ENCODE measurements around the gene PRCP.
"Not testable (repeated sequence)": the region's sequence is repeated elsewhere in the genome, so short reads cannot be mapped to it uniquely, and the experiment has no call there.

PRCP gene

DNA sequence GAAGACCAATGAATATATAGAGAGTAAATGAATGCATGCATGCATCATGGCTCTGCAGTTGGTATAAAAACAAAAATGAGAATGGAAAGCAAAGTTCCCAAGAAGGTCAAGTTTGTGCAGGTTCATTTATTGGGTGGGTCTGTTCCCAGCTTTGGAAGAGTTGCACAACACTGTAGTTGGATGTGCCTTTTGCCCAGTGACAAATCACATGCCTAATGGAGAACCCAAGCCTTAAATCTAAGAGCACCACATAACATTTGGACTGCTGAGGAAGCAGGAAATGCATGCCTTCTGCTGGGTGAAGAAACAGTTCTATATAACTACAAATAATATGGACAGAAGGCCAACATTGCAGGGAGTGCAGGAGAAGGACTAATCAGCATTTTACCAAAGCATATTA, 30.6 kb downstream of the PRCP start:
- DNase-seq: no peak

DNA sequence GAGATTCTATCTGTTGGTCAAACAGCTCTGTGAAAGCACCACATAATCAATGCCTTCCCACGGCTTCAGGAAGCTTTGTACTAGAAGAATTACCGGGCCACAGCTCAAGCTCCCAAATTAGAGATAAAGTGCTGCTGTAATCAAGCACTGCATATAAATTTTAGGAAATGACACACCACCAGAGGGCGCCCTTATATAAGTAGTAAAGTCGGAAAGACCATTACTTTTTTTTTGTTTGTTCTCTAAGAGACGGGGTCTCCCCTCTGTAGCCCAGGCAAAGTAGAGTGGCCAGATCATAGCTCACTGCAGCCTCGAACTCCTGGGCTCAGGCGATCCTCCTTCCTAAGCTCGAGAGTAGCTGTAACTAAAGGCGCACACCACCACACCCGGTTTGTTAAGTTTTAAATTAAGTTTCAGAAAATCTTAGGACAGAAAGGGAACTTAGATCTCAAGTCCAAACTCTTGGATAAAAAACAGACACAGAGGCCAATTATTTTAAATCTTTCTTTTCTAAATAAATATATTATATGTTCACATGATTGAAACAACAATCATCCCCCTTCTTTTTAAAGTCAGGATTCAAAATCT, 32.6 kb downstream of the PRCP start:
- DNase-seq: peak; percentile 41

DNA sequence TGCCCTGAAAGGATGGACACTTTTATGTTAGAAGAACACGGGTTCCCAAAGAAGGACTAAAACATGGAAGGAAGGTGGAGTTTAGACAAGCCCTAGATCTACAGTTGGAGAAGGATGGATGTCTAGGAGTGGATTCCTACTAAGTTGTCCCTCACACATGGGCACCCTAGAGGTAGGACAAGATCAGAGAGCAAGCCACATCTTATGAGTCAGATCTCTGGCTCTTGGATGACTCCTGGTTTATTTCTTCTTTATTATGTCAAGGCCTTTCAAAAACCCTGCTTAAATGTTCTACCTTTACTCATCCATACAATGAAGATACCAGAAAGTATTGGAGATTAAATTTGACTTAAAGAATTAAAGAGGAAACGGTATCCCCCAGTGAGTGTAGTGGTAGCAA, 34.4 kb downstream of the PRCP start:
- DNase-seq: no peak

DNA sequence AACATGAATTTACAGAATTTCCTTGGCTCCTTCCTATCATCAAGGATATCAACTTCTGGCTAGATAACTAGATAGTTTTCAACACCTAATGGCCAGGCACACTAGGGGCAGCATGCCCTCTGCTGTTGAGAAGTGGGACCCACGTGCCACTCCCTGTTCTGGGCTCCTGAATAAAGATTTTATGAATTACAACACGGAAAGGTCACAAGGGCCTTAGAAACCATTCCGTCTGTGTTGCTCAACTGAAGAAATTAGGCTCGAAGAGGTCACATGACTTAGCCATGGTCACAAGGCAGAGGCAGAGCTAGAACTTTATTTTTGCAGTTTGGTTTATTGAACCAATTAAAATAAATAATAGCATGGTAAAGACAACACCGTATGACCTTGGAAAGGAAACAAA, 36.0 kb downstream of the PRCP start:
- DNase-seq: no peak

DNA sequence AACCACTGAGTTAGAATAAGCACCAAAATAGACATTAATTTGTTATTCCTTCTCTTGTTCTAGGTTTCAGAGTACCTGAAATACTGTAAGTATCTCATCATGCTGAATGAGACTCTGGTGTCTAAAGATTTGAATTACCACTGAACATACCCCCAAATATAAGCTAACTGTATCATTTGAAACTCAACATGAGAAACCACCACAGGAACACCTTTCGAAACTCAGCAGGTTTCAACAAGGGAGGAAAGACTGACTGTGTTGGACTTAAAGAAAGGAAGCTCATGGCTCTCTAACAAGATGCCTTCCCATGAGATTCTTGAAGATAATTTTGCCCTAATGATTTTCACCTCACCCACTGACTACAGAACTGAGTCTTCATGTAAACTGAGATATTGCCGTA, 37.0 kb downstream of the PRCP start:
- no peak for DNase-seq

DNA sequence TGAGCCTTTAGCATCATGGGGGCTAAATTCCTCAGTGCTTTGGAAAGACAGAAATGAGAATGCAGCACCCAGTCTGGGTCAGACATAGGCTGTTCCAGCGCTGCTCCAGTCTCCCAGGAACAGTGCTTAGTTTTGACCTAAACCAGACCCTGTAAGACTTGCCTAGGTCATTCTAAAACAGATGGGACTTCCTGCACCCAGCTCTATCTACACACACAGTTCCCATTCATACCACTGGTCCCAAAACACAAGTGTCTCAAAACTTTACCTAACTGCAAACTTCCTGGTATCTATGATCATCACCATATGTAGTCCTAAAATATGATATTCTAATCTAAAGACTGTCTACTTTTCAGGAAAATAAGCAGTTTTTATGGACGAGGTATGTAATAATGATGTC, 37.9 kb downstream of the PRCP start:
- DNase-seq: no peak

DNA sequence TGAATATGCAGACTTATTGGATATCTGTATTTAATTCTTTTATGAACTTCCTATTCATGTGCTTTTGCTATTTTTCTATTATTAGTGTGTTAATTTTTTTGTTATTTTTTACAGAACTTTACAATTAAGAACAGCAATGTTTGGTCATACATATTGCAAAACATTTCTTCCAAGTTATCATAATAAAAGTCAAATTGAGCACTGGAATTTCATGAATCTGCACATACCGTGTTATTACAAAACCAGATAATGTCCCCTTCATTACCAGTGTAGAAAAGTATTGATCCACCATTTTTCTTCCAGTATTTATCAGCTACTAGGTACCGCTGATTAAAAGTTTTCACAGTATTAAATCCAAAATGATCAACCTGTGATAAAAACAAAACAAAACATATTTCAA, 40.5 kb downstream of the PRCP start:
- no peak for DNase-seq

DNA sequence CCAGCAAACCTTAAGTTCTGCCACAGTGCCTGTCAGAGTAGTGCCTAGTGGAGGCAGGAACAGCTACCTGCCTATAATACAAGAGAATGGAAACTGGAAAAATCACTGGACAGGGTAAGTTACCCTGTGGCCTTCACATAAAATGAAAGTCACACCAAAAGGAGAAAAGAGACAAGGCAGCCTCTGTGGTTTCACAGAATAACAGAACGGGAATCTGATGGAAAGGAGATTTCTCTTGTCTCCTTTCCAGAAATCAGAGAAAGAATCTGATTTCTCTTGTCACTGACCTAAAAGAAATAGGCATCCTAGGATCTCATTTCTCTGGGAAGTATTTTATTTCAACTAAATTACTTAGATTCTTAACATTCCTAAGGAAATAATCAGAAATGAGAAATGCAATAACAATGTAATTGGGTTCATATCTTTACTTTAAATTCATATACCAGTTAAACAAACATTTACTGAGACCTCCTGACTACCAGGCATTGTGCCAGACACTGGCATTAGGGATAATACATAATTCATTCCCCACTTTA, 41.6 kb downstream of the PRCP start:
- no peak for DNase-seq

DNA sequence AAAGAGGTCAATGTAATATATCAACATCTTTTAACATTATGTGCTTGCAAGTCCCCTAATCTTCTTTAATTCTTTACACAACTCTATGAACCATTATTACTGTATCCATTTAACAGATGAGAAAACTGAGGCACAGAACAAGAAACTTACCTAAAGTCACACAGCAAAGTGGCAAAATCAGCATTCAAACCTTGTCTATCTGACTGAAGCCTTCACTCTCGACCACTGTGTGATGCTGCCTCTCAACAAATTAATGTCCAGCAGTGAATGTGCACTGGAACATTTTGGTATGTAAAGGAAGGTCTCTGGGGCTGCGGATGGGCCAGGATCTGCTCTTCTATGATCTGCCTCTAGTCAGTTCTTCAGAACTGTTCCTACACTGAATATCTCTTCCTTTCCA, 42.1 kb downstream of the PRCP start:
- DNase-seq: no peak

DNA sequence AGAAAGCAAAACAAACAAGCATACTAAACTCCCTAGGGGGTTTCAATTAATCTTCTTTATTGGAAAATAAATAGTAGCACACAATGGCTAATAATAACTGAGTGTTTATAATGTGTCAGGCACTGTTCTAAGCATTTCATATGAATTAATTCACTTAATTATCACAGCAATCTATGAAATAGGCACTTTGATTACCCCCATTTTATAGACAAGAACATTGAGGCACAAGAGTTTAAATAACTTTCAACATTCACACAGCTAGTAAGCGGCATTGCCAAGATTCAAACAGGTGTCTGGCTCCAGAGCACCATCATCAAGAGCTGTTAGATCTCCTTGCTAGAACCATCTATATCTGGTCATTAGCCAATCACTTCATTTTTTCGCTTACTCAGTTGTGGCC, 43.1 kb downstream of the PRCP start:
- no peak for DNase-seq

DNA sequence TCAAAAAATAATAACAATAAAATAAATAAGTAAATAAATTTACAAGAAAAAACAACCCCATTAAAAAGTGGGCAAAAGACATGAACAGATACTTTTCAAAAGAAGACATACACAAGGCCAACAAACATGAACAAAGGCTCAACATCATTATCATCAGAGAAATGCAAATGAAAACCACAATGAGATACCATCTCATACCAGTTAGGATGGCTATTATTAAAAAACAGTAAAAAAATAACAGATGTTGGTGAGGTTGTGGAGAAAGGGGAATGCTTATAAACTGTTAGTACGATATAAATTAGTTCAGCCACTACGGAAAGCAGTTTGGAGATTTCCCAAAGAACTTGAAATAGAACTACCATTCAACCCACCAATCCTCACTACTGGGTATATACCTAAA, 44.6 kb downstream of the PRCP start:
- DNase-seq: no peak

DNA sequence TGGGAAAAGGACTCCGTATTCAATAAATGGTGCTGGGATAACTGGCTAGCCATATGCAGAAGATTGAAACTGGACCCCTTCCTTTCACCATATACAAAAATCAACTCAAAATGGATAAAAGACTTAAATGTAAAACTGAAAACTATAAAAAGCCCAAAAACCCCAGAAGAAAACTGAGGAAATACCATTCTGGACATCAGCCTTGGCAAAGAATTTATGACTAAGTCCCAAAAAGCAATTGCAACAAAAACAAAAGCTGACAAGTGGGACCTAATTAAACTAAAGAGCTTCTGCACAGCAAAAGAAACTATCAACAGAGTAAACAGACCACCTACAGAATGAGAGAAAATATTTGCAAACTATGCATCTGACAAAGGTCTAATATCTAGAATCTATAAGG, 45.3 kb downstream of the PRCP start:
- DNase-seq: not testable (repeated sequence)

DNA sequence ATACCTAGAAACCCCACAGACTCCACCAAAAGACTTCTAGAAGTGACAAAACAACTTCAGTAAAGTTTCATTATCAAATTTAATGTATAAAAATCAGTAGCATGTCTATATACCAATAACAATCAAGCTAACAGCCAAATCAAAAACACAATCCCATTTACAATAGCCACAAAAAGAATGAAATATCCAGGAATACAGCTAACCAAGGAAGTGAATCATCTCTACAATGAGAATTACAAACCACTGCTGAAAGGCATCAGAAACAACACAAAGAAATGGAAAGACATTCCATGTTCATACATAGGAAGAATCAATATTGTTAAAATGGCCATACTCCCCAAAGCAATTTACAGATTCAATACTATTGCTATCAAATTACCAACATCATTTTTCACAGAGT, 46.0 kb downstream of the PRCP start:
- no peak for DNase-seq

DNA sequence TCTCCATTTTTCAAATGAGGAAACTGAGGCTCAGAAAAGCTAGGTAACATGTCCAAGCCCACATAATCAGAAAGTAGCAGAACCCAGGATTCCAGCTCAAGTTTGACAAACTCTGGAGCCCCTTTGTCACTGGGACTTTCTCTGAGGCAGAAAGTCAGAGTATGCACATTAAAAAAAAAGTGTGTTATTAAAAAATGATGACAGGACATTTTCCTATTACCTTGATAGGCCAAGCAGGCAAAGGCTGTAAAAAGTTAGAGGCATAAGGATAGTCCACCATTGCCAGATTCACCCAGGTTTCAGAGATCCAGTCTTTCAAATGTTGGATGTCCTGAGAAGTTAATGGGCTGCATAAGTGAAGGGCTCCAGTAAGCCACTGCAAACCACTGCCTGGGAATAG, 51.4 kb downstream of the PRCP start:
- DNase-seq: no peak

DNA sequence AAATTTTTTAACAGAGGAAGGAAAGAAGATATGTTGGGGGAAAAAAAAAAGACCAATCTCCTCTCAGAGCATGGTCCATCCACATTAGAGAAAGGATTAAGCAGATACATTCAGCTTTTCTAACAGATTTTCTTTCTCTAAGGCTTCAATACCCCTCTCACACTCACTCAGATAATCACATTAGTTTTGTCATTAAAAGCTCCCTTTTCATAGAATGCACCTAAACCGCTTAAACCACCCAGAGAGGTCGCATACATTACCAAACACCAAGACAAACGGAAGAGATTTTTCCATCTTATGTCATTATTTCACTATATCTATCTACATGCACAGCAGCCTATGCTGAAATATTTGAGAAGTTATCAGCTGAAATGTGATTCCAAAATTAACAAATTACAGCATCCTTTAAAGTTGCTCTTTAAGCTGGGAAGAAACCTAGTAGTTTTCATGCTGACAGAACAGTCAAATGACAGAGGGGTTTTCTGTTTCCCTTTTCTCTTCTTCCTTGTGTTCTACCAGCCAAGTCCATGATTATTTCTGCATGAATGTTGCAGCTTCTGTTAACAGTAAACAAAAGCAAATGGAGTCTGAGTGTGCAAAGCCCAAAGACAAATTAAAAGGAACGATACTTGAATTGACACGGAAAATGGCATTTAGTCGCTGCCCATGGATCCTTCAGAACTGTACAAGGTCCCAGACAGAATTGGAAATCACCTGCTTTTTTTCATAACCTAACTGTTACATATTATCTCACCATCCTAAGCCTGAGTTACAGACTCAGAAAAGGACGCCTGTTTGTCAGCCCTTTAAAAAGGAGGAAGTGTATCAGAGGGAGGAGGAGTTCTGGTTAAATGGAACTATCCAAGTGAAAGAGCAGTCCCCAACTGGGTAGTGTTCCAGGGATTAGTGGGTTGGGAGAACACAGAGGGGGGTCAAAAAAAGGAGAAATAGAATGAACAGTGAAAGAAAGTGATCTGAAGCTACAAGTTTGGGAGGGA, 54.6 kb downstream of the PRCP start:
- DNase-seq: no peak

DNA sequence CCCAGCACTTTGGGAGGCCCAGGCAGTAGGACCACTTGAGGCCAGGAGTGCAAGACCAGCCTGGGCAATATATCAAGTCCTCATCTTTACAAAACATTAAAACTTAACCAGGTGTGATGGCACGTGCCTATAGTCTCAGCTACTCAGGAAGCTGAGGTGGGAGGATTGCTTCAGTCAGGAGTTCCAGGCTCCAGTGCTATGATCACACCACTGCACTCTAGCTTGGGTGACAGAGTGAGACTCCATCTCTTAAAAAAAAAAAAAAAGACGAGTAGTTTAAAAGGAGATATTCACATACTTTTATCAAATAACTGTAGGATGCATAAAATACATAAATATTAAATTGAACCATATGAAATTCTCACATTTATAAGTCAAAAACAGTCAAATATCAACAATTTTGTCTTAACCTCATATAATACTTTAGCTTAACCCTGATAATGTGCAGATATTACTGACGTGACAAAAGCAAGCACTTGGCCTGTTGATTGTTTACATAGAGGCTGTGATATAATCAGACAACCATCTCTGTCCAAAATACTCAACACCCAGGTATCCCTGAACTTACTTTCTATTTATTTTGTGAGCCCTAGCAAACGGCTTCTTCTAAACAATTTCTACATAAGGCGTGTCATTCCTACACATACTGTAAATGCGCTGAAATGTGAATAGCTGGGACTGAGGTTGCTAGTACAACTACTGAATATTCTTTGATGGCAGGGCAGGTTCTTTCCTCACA, 57.0 kb downstream of the PRCP start:
- no peak for DNase-seq

DNA sequence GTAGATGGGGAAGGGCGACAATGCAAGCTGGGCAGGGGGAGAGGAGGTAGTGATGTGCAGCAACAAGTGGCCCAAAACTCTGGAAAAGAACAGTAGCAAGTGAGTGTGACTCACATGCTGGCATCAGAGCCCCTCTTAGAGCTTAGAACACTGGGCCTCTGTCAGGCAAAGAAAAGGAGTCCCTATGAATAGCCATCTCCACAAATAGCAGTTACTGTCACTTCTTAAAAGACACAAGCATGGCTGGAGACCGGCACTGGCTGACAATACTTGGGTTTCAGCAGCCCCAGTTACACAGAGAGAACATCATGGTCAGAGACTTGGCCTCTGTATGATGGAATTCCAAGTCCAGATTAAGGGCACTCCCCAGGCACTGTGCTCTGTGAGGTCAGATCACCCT, 58.2 kb downstream of the PRCP start:
- no peak for DNase-seq

DNA sequence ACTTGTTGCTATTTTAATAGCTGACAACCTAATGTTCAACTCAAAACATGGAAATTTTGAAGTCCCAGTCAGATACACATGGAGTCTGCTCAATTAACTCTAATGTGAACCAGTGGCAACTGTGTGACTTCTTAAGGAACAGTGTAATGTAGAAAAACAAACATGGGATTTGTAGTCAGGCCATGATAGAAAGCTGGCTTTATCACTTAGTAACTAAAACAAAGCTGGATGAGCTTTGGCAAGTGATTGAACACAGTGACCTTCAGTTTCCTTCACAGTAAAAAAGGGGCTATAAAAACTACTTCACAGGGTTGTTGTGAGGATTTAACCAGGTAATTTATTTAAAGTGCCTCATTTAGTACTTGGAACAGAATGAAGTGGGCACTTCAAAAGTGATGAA, 62.6 kb downstream of the PRCP start:
- no peak for DNase-seq

DNA sequence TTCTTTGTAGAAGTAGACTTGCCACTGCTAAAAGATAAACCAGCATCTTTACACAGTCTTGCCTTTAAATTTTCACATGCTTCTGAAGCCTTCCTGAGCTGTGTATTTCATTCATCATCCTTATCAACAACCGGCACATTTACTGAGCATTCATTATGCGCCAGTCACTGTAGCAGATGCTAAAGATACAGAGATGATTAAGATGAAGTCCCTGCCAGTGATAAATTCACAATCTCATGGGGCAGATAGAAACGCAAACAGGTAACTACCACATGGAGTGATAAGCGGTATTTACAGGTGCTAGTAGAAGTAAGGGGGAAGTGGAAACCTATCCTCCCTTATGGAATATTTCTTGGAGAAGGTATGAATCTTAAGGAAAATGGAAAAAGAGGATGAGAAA, 67.2 kb downstream of the PRCP start:
- no peak for DNase-seq

DNA sequence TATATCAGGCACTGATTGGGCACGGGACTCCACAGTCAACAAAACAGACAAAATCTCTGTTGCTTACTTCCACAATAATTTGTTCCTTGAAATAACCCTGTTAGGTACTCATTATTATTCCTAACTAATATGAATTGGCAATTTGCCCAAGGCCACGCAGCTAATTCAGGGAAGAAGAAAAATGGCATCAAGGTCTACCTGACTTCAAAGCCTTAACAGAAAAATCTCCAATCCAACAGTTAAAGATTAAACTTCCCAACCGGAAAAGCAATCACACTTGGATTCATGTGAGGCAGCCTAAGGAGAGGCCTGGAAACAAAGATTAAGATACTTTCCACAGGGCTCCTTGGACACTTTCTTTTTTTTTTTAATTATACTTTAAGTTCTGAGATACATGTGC, 68.9 kb downstream of the PRCP start:
- no peak for DNase-seq

DNA sequence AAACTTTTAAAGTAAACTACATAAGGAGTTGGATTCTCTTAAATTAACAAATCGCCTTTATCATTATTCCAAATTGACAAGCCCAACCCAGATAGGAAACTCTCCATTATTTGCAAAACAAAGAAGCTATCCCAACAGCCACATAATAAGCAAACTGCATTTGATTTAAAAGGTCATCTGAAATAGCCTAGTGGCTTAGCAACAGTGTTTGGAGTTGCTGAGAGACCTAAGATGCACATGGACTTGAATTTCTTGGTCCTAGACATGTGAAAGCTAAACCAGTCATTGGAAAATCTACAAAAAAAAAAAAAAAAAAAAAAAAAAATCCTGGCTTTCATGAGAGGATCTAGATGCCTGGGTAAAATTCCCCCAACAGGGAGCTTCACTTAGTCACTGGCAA, 69.5 kb downstream of the PRCP start:
- no peak for DNase-seq

DNA sequence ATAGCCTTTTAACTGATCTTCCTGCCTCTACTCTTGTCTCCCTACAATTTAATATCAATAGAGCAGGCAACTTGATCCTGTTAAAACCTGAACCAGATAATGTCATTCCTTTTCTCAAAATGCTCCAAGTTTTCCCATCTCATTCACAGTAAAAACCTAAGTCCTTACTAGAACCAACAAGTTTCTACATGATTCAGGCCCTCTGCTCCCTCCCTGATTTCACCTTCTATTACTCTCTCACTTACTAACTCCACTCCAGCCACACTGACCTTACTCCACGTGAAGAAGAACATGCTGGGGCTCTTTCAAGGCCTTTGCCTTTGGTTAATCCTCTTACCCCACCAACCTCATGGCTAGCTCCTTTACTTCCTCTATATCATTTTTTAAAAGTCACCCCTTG, 71.1 kb downstream of the PRCP start:
- no peak for DNase-seq

DNA sequence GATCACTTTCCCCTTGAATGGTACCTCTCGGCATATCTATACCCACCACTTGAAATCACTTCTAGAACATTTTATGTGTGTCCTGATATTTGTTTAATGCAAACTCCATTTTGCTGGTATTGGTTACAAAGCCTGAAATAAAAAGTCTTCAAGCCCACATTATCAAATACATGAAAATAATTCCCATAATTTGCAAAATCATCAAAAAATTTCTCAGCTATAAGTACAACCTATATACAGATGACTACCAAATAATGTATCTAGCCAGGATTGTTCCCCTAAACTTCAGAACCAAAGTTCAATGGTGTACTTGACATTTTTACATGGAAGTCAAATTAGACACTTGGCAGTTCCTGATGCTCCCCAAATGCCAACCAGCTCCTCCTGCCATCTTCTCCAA, 71.8 kb downstream of the PRCP start:
- DNase-seq: no peak

DNA sequence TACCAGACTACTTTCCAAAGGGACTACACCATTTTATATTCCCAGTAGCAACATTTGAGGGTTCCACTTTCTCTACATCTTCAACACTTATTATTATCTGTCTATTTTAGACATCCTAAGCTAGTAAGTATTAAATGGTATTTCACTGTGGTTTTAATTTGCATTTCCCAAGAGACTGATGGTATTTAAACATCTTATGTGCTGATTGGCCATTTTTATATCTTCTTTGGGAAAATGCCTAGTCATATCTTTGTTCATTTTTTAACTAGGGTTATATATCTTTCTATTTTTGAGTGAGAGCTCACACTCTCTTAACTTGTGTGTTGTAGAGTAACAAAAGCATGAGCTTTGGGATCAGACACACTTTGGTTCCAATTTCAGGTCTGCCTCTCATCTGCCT, 73.7 kb downstream of the PRCP start:
- no peak for DNase-seq

All from NCI-H1048 (cell line).